Activated T-cell treated with anti-CD3 and anti-CD28 coated beads, Interleukin-2, amount 50 U/mL, for 72 hours (primary cell): ENCODE results near the gene MYO1G. TPM values are rescaled to one million over a fixed set of nuclear protein-coding genes. Genes with fewer than 3 reads are reported as not detected.

ENCODE experiments used
- ATAC-seq, 2 donors: fragments of 150-1000 bp; cut with Tn5 transposase; replicated peaks in 1 of 2; 2 replicates each; pipeline ENCODE4 v1.10.0; 2021; ENCODE audit warnings: moderate library complexity in 2 of 2, mild to moderate bottlenecking in 1 of 2
- DNase-seq, 2 donors: peaks; one replicate each; pipeline ENCODE4 v3.0.0; 2021 to 2022; ENCODE audit warnings: mixed read lengths in 1 of 2
- H3K27ac Mint-ChIP-seq: one replicate; pipeline ENCODE4 v1.8.0; 2022; ENCODE audit warnings: mild to moderate bottlenecking, moderate library complexity, mixed read lengths
- H3K27me3 Mint-ChIP-seq: one replicate; pipeline ENCODE4 v1.8.0; 2022; ENCODE audit warnings: low read depth, mixed read lengths
- H3K36me3 Mint-ChIP-seq, 2 donors: one replicate each; pipeline ENCODE4 v1.8.0; 2022; ENCODE audit warnings: mixed read lengths in 2 of 2, mild to moderate bottlenecking in 1 of 2; ENCODE audit not compliant: insufficient read depth in 2 of 2
- H3K4me1 Mint-ChIP-seq: one replicate; pipeline ENCODE4 v1.8.0; 2022; ENCODE audit warnings: low read depth, mixed read lengths
- H3K4me3 Mint-ChIP-seq, 2 donors: one replicate each; pipeline ENCODE4 v1.8.0; 2022; ENCODE audit warnings: mild to moderate bottlenecking in 2 of 2, mixed read lengths in 2 of 2, moderate library complexity in 2 of 2
- H3K9me3 Mint-ChIP-seq, 2 donors: one replicate each; pipeline ENCODE4 v1.8.0; 2022; ENCODE audit warnings: mixed read lengths in 2 of 2
- total RNA-seq, 2 donors: library from RNA; stranded (reverse); gene quantifications; one replicate each; pipeline ENCODE4 v1.2.3, GENCODE V29; 2022

The MYO1G gene
- total RNA-seq, 2 donors from 2014 or later: 595 to 606 TPM

DNA sequence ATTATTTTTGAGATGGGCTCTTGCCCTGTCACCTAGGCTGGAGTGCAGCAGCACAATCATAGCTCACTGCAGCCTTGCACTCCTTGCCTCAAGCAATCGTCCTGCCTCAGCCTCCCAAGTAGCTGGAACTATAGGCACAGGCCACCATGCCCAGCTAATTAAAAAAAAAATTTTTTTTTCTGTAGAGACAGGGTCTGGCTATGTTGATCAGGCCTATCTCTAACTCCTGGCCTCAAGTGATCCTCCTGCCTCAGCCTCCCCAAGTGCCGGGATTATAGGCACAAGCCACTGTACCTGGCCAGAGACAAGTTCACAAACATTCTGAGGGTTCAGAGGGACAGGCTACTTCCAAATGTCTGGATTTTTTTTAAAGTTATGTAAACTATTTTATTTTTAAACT lies 61.4 kb downstream of the MYO1G start:
- no peaks in the 10 kb centered on the region for H3K27me3 Mint-ChIP-seq
- ATAC-seq (no peak), DNase-seq (no peak)
- H3K9me3 Mint-ChIP-seq: no peaks in the 10 kb centered on the region
- H3K27ac Mint-ChIP-seq: no peak overlapping the region
- H3K4me3 Mint-ChIP-seq: no peak overlapping the region
- no peaks in the 10 kb centered on the region for H3K36me3 Mint-ChIP-seq
- peaks cover 38% of the 10 kb centered on the region for H3K4me1 Mint-ChIP-seq

DNA sequence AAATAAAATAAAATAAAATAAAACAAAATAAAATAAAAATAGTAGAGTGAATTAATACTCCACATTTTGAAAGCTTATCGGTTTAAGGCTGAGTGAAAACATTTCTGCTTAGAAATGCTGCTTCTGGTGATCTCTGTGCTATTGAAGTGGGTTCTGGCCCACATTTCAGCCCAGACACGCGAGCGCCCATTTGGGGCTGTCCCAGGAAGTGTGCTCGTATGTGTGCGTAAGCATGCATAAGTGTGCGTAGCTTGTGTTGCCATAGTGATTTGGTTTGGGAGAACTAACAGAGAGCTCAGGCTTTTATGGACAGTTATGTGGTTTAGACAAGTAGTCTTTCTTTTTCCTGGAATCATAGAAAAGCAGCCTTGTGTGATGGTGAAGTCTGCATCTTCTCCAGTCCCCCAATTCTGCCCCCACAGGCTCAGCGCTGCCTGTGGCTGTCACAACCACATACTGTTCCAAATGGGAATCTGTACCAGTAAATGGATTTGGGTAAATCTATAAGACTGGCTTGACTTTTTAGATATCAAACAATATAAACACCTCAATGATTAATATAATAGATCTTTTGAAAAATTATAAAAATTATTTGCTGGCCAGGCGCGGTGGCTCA lies 63.7 kb downstream of the MYO1G start:
- ATAC-seq: peak; percentile 100
- peak overlapping the region; percentile 47 to 62 for H3K4me3 Mint-ChIP-seq
- peaks cover 21% of the 10 kb centered on the region for H3K4me1 Mint-ChIP-seq
- H3K9me3 Mint-ChIP-seq: no peaks in the 10 kb centered on the region
- peak overlapping the region; percentile 90 for H3K27ac Mint-ChIP-seq
- no peaks in the 10 kb centered on the region for H3K36me3 Mint-ChIP-seq
- no peaks in the 10 kb centered on the region for H3K27me3 Mint-ChIP-seq
- peak; percentile 82 to 83 for DNase-seq

DNA sequence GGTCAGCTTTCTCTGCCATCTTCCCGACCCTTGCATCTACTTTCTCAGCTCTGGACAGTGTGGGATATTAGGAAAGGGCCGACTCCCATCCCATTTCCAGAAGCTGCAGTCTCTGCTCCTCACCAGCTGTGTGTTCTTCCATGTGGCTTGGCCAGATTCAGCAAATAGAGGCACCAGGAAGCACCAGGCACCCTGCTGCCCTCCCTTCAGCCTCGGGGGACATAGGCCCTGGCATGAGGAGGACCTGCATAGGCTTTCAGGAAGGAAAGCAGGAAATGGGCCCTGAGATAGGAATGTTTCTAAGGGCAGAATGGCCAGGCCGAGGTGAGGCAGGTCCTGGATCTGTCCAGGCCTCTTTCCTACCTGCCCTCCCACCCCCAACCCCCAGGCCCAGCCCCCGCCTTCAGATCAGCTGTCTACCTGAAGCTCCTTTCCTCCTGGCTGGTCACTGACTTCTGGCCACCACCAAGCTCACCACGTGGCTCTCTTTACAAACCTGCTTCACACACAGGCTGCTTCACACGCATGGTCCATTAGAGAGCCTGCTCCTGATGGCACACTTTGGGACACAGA lies 66.0 kb downstream of the MYO1G start:
- ATAC-seq: no peak
- H3K36me3 Mint-ChIP-seq: no peaks in the 10 kb centered on the region
- no peaks in the 10 kb centered on the region for H3K27me3 Mint-ChIP-seq
- no peak overlapping the region for H3K4me3 Mint-ChIP-seq
- peaks cover 17% of the 10 kb centered on the region for H3K4me1 Mint-ChIP-seq
- peak overlapping the region; percentile 59 for H3K27ac Mint-ChIP-seq
- H3K9me3 Mint-ChIP-seq: no peaks in the 10 kb centered on the region
- DNase-seq: no peak

Other genes starting within 250 kb of the MYO1G start
- gene ZMIZ2, start 230.2 kb downstream of the MYO1G start, total RNA-seq: 100 to 1,000 TPM; 101 to 113 TPM
- gene PPIA, start 182.3 kb downstream of the MYO1G start, total RNA-seq: 1,000 to 10,000 TPM; 1,240 to 1,316 TPM
- gene H2AZ2, start 130.9 kb downstream of the MYO1G start, total RNA-seq: 100 to 1,000 TPM; 233 to 274 TPM
- gene PURB, start 93.5 kb downstream of the MYO1G start, total RNA-seq: 10 to 100 TPM; 27.1 to 29.6 TPM
- gene CCM2, start 21.2 kb upstream of the MYO1G start, total RNA-seq: 100 to 1,000 TPM in 1 of 2 donors, 10 to 100 TPM in 1; 94.2 to 109 TPM
- gene NACAD, start 110.0 kb upstream of the MYO1G start, total RNA-seq: under 1 TPM; 0.36 to 0.76 TPM
- gene TBRG4, start 132.7 kb upstream of the MYO1G start, total RNA-seq: 100 to 1,000 TPM; 107 to 118 TPM
- gene RAMP3, start 178.8 kb upstream of the MYO1G start, total RNA-seq: under 1 TPM in 1 of 2 donors, not detected in 1; 0.50 TPM